Measurements from ENCODE around the gene REV3L.
"Not testable (repeated sequence)": the region's sequence is repeated elsewhere in the genome, so short reads cannot be mapped to it uniquely, and the experiment has no call there.

Gene REV3L, protein sequence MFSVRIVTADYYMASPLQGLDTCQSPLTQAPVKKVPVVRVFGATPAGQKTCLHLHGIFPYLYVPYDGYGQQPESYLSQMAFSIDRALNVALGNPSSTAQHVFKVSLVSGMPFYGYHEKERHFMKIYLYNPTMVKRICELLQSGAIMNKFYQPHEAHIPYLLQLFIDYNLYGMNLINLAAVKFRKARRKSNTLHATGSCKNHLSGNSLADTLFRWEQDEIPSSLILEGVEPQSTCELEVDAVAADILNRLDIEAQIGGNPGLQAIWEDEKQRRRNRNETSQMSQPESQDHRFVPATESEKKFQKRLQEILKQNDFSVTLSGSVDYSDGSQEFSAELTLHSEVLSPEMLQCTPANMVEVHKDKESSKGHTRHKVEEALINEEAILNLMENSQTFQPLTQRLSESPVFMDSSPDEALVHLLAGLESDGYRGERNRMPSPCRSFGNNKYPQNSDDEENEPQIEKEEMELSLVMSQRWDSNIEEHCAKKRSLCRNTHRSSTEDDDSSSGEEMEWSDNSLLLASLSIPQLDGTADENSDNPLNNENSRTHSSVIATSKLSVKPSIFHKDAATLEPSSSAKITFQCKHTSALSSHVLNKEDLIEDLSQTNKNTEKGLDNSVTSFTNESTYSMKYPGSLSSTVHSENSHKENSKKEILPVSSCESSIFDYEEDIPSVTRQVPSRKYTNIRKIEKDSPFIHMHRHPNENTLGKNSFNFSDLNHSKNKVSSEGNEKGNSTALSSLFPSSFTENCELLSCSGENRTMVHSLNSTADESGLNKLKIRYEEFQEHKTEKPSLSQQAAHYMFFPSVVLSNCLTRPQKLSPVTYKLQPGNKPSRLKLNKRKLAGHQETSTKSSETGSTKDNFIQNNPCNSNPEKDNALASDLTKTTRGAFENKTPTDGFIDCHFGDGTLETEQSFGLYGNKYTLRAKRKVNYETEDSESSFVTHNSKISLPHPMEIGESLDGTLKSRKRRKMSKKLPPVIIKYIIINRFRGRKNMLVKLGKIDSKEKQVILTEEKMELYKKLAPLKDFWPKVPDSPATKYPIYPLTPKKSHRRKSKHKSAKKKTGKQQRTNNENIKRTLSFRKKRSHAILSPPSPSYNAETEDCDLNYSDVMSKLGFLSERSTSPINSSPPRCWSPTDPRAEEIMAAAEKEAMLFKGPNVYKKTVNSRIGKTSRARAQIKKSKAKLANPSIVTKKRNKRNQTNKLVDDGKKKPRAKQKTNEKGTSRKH (N-terminal part only)

DNA sequence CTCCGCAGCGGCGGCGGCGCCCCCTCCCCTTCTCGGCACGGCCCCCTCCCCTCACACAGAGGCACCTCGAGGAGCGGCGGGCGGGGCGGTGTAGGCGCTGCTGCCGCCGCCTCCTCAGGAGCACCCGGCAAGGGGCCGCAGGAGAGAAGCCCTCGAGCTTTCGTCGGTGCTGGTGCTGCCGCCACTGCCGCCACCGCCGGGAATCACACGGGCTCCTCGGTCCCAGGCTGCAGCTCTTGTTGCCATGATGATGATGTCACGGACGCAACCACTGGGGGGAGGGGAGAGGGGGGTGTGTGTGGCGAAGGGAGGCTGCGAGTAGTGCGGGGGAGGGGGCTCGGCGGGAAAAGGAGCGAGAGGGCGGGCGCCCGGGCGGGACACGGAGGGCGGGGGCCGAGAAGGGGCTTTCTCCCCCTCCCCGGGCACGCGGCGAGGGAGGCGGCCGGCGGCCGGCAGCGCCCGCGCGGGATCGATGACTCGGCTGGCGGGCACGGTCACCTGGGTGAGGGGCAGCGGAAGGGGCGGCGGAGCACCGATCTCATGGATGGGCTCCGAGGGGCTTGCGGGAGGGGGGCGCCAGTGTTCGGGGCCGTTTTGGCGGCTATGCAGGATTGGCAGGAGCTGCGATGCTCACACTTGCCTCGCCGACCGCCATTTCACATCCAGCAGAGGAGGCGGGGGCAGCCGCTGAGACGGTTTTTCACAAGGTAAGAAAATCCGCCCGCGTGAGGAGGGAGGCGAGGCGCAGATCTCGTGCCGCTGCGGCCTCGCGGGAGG is at the start of gene REV3L:
REV3L (minus strand) TSS at position 260 of the 777 bp plus-strand sequence. CDS start 330 bp downstream, outside the sequence.
- DNase-seq (ENCODE audit: low read depth in 2 of 2) = peak; percentile 80 to 81

- no peak for DNase-seq (ENCODE audit: low read depth in 2 of 2)
Measured at GRCh38 chr6:111531185-111531584, 48.2 kb upstream of the REV3L start.

GRCh38 chr6:111530667-111531066 is 47.6 kb upstream of the REV3L start:
- DNase-seq (ENCODE audit: low read depth in 2 of 2) = no peak

- DNase-seq (ENCODE audit: low read depth in 2 of 2) = no peak
Measured at GRCh38 chr6:111530218-111530617, 47.2 kb upstream of the REV3L start.

DNA sequence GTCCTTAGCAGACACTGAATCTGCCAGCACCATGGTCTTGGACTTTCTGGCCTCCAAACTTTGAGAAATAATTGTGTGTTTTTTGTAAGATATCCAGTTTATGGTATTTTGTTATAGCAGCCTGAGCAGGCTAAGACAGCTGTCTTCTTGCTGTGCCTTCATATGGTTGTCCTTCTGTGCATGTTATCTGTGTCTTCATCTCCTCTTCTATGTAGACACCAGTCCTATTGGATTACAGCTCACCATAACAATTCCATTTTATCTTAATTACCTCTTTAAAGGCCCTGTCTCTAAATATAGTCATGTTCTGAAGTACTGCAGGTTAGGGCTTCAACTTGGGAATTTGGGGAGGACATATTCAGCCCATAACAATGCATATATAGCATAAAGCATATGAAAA is 44.3 kb upstream of the REV3L start:
- DNase-seq (ENCODE audit: low read depth in 2 of 2) = no peak

DNA sequence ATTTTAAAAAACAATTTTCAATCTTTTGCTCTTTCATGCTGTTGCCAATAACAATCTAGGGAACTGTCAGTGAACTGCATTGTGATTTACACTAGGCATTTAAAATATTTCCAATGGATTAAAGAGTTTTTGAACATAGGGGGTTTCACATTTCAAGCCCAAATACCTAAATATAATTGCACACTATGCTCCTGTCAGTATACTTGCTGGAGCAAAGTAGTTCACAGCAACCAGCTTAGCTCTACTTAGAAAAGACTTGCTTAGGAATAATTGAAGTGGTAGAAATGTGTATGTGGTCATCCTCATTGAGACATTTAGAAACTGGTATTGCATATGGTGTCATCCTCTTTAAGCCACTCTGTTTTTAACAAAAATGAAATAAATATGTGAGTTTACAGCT is 41.7 kb upstream of the REV3L start:
- no peak for DNase-seq (ENCODE audit: low read depth in 2 of 2)

- DNase-seq (ENCODE audit: low read depth in 2 of 2) = no peak
Measured at GRCh38 chr6:111524252-111524651, 41.2 kb upstream of the REV3L start.

DNA sequence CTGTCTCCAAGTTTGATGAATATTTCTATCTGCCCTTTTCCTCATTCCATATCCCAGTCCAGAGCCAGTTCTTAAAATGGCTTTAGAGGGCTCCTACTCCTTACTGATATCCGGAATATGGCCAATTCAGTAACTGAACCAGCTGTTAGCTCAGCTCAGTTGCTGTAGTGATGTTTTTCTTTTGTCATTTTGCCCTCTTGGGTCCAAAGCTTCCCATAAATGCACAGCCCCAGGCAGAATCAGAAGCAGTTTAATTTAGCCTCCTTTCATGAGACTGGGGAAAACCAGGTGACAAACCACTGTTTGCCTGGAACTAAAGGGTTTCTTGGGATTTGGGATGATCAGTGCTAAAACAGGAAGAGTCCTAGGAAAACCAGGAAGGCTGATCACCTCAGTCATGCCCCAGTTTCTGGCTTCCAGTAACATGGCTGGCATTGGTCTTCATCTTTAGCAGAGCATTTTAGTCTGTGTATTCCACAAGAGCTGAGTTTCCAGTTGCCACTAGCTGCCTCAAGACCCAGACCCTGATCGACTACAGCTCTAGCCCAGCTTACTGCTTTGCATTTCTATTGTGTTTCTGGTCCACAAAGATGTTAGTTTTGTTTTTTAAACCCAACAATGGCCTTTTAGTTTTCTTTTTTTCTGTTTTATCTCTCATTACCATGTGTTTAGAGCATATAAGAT is 40.6 kb upstream of the REV3L start:
- DNase-seq (ENCODE audit: low read depth in 2 of 2) = no peak

DNA sequence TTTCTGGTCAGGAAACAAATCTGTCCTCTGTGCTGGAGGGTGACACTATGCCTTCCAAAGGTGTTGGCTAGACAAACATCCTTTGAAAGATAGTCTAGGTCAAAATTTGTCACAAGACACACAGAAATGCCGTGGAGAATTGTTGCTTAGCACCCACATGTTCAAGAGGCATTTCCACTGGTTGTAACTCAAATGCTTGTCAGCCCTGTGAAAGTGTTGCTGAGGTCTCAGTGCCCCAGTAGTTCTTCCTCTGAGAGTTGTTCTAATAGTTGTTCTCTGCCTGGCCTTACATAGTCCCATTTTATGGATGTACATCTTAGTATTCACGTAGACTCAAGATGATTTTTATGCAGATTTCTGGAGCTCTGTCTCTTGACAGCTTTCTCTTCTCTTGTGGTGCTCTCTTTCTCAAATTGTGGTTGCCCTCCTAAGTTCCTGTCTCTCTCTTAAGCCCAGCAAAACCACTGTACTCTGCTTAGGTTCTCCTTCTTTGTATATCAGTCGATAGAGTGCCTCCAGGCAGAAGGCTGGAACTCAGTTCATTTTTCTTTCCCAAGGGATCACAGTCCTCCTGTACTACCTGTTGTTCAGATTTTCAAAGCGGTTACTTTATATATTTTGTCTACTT is 39.5 kb upstream of the REV3L start:
- DNase-seq (ENCODE audit: low read depth in 2 of 2) = no peak

GRCh38 chr6:111521497-111522270 is 38.7 kb upstream of the REV3L start:
- DNase-seq (ENCODE audit: low read depth in 2 of 2) = no peak

- DNase-seq (ENCODE audit: low read depth in 2 of 2) = no peak
Measured at GRCh38 chr6:111520524-111520923, 37.5 kb upstream of the REV3L start.

DNA sequence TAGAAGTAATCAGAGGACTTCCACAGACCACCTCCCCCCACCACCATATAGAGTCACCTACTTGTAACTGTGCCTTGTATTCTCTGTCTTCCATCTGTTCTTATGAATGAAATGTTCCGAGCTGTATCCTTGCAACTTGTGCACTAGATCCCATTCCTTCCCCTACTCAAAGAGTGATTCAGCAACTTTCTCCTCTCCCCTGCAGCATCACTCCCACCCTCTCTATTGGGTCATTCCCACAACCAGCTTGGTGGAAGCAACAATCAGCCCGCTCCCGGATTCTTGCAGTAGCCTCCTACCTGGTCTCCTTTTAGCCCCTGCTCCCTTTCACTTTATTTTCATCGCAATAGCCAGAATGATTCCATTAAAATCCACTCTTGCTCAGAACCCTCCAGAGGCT is 34.9 kb upstream of the REV3L start:
- no peak for DNase-seq (ENCODE audit: low read depth in 2 of 2)

DNA sequence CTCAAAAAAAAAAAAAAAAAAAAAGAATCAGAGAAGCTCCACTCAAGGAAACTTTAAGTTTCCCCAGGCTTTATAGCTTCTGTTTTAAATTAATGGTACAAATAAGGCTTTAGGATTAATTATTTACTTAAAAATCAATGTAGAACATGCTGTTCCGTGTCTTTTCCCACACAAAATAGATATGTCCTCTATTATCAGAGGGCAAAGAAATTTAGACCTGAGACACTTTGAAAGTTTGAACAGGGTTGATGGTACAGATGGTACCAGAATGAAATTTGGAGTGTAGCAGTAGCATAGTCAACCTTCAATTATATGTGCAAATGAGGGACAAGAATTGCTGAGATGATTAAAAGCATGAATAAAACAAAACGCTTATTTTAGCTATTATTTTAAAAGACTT is 32.2 kb upstream of the REV3L start:
- no peak for DNase-seq (ENCODE audit: low read depth in 2 of 2)

DNA sequence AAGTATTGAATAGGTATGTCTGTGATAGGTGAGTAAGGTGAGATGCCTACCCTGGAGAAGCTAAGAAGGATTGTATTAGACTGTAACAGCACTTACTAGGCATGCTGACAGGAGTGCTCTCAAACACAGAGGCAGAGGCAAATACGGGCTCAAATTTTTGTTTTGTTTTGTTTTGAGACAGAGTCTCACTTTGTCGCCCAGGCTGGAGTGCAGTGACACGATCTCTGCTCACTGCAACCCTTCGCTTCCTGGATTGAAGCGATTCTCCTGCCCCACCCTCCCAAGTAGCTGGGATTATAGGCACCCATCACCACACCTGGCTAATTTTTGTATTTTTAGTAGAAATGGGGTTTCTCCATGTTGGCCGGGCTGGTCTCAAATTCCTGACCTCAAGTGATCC is 31.5 kb upstream of the REV3L start:
- not testable (repeated sequence) for DNase-seq (ENCODE audit: low read depth in 2 of 2)

DNA sequence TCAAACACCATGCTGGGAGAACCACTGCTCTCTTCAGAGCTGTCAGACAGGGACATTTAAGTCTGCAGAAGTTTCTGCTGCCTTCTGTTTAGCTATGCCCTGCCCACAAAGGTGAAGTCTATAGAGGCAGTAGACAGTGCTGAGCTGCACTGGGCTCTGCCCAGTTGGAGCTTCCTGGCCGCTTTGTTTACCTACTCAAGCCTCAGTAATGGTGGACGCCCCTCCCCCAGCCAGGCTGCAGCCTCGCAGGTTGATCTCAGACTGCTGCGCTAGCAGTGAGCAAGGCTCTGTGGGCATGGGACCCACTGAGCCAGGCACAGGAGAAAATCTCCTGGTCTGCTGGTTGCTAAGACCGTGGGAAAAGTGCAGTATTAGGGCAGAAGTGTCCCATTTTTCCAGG is 24.2 kb upstream of the REV3L start:
- not testable (repeated sequence) for DNase-seq (ENCODE audit: low read depth in 2 of 2)

DNA sequence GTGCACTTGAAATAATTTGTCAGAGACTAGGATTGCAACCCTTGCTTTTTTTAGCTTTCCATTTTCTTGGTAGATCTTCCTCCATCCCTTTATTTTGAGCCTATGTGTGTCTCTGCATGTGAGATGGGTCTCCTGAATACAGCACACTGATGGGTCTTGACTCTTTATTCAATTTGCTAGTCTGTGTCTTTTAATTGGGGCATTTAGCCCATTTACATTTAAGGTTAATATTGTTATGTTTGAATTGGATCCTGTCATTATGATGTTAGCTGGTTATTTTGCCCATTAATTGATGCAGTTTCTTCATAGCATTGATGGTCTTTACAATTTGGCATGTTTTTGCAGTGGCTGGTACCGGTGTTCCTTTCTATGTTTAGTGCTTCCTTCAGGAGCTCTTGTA is 22.5 kb upstream of the REV3L start:
- not testable (repeated sequence) for DNase-seq (ENCODE audit: low read depth in 2 of 2)

DNA sequence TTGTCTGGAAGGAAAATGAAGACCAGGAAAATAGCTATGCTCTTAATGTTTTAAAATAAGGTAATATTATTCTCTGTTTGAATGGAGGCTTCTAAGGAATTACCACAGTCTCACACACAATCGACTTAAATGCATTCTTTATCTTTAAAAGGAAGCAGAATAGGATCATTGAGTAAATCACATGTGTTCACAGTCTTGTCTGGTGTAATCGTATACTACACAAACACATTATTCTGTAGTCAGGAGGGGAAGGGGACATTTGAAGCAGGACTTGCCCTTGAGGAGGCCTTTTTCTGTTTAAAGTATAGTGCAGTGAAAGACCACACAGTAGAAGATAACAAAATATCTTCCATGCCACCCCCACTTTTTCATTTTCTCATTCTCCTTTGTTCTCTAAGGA is 20.6 kb upstream of the REV3L start:
- DNase-seq (ENCODE audit: low read depth in 2 of 2) = no peak

- DNase-seq (ENCODE audit: low read depth in 2 of 2) = no peak
Measured at GRCh38 chr6:111503194-111503593, 20.2 kb upstream of the REV3L start.

GRCh38 chr6:111502154-111502553 is 19.1 kb upstream of the REV3L start:
- no peak for DNase-seq (ENCODE audit: low read depth in 2 of 2)

Measured in stimulated activated CD8-positive, alpha-beta memory T cell treated with anti-CD3 and anti-CD28 coated beads, Interleukin-2, amount 100 ng/mL, for 48 hours (primary cell).